ENCODE measurements around the gene C1orf74.

Gene C1orf74

DNA sequence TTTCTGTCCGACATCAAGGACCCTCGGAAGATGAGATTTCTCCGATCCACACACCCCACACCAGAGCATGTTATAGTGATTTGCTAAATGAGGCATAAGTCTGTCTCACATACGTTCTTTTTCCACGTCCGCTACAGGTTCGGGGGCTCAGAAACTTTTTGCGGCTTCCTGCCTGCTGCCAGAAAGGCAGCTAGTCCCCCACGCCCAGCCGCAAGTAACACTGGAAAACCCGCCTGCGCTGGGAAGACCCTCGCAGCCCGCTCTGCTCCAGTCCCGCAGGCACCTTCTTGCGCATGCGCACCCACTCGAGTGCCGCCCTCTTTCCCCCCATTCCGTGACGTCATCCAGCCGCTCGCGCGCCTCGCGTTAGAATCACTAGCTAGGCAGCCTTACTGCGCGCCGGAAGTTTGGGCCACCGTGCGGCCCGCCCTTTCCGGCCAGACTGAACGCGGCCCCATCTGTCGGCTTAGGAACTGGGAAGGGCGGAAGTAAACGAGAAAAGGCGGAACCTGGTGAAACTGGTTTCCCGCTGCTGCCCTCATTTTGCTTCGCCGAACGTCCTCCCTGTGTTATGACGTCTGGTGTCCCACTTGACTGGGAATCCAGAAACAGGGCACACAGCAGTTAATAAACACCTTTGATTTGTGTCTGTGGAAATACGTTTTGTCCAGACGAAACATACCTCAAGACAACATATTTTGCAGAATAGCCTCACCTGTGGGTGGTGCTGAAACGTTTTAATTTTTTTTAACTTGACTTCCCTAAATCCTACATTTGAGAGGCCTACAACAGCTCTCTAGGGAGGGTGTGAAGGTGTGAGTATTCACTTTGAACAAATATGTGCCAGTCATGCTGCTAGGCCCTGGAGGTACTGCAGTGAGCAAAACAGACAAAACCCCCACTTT, at the start of gene C1orf74:
Gene C1orf74 (minus strand): TSS at position 295 of the 905 bp plus-strand sequence. CDS start 925 bp downstream, outside the sequence.
- peak within 1 kb of the TSS; percentile 88 for H3K4me3 Mint-ChIP-seq
- H3K36me3 Mint-ChIP-seq = peaks cover 26% of the 10 kb centered on the region
- H3K27me3 Mint-ChIP-seq = peaks cover 18% of the 10 kb centered on the region
- peaks cover 20% of the 10 kb centered on the region for H3K4me1 Mint-ChIP-seq
- no peaks in the 10 kb centered on the region for H3K9me3 Mint-ChIP-seq
- ATAC-seq = peak; percentile 100
- peak within 1 kb of the TSS; percentile 93 for H3K27ac Mint-ChIP-seq

DNA sequence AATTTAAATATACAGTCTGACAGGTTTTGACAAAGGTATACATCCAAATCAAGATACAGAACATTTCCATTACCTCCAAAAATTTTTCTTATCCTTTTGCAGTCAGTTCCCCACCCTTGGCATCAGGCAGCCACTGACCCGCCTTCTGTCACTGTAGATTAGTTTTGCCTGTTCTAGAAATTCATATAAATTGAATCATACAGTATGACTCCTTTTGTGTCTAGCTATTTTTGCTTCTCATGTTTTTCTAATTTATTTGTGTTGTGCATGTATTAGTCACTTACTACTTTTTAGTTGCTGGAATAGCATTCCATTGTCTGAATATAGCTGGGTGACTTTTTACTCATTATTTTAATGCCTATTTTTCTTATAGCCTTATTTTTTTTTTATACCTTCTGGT, 47.3 kb upstream of the C1orf74 start:
- no peak overlapping the region for H3K27ac Mint-ChIP-seq
- no peaks in the 10 kb centered on the region for H3K27me3 Mint-ChIP-seq
- H3K36me3 Mint-ChIP-seq = peaks cover 61% of the 10 kb centered on the region
- no peak for ATAC-seq
- H3K4me3 Mint-ChIP-seq = no peak overlapping the region
- H3K4me1 Mint-ChIP-seq = peaks cover 60% of the 10 kb centered on the region
- H3K9me3 Mint-ChIP-seq = no peaks in the 10 kb centered on the region

DNA sequence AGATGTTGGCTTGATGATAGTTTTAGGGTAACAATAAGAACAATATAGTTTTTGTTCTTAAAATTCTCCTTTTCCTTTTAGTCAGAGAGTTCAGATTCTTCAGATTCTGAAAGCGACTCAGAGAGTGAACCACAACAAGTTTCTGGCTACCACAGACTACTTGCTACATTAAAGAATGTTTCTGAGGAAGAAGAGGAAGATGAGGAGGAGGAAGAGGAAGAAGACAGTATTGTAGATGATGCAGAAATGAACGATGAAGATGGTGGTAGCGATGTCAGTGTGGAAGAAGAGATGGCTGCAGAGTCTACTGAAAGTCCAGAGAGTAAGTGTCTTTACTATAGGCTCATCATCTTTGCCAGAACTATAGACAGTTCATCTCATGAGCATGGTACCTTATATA, 46.4 kb upstream of the C1orf74 start:
- ATAC-seq = no peak
- H3K9me3 Mint-ChIP-seq = no peaks in the 10 kb centered on the region
- H3K36me3 Mint-ChIP-seq = peaks cover 52% of the 10 kb centered on the region
- H3K27me3 Mint-ChIP-seq = no peaks in the 10 kb centered on the region
- no peak overlapping the region for H3K27ac Mint-ChIP-seq
- H3K4me3 Mint-ChIP-seq = no peak overlapping the region
- H3K4me1 Mint-ChIP-seq = peaks cover 55% of the 10 kb centered on the region

DNA sequence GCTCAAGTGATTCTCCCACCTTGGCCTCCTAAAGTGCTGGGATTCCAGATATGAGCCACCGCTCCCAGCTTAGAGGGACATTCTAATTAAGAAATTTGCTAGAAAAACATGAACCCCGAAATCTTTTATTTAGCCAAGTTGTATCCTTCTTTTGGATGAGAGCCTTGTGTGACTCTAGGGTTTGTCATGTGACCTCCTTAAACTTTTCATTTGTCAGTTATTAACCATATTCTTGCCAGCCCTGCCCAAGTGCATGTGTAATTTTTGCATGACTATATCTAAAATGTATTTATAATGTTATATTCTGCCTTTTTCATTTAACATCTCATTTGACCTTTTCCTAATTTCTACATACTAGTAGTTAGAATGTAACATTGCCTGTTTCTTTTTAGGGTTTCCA, 45.4 kb upstream of the C1orf74 start:
- no peak for ATAC-seq
- Mint-ChIP-seq H3K27me3 (no peaks in the 10 kb centered on the region), H3K4me1 (peaks cover 45% of the 10 kb centered on the region), H3K9me3 (no peaks in the 10 kb centered on the region), H3K4me3 (peak overlapping the region; percentile 51), H3K27ac (no peak overlapping the region), H3K36me3 (peaks cover 42% of the 10 kb centered on the region)

DNA sequence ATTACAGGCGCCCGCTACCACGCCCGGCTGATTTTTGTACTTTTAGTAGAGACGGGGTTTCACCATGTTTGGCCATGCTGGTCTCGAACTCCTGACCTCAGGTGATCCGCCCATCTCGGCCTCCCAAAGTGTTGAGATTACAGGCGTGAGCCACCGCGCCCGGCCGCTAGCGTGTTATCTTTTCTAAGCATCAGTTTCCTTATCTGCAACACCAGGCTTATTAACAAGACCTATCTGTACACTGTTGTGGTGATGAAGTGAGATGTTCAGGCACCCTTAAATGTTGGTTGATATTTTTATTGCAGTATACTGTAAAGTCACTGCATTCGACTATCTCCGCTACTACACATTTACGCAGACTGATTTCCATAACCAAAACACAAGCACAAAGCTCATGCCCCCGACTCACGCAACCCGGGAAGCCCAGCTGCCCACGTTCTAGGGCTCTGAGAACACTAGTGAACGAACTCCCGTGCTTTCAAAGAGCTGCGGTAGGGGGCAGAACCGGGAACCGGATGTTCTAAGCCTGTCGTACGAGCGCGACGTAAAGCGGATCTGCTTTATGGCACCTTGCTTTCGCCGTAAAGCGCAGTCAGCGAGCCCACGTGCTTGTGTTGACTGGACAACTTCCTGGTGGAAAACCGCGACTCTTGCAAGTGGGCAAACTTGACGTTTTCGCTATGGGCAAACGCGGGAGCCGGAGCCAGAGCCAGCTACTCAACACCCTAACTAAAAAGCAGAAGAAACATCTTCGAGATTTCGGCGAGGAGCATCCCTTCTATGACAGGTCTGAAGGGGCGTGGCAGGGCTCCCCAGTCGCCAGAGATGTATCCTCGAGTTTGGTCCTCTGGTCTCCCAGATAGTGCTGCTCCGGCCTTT, 43.3 kb upstream of the C1orf74 start, which contains the start of gene UTP25:
Gene UTP25 (plus strand): TSS at position 589 of the 879 bp plus-strand sequence. CDS start 92 bp downstream, at position 681.
- Mint-ChIP-seq H3K36me3 (peaks cover 21% of the 10 kb centered on the region), H3K27ac (peak within 1 kb of the TSS; percentile 88), H3K4me1 (peaks cover 45% of the 10 kb centered on the region), H3K4me3 (peak within 1 kb of the TSS; percentile 93), H3K27me3 (peaks cover 7% of the 10 kb centered on the region), H3K9me3 (no peaks in the 10 kb centered on the region)
- peak; percentile 96 for ATAC-seq

DNA sequence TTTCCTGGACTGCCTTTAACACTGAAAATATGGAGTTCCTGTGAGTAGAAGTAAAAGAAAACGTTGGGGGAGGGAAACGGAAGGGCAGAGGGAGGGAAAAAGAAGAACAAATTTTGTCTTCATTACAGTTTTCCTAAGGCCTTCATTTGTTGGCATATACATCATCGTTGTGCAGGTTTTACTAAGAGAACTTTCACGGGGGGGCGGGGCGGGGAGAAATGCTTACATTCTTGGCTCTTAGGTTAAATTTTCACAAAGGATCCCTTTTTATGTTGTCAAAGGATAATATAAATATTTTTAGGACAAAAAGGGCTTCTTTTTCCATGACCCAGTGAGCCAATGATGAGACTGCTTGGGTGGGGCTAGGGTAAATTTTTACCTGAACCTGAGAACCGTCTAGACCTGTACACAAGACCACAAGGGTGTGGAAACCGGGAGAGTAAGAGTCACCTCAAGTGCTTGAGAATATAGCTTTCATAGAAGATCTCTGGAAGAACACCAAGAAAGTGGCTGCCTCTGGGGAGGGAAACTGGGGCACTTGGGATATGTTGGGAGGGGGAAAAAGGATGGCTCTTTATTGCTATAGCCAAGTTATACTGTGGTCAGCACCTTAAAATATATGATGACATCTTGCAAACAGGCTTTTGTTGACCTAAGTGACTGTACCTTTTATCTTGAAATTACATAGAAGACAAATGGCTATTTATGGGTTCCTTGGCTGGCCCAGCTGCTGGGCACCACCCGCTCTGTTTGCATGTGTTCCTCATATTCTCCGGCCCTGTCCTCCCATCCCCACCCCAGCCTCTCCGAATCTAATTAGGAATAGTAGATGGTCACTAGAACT, 41.5 kb upstream of the C1orf74 start:
- H3K9me3 Mint-ChIP-seq = no peaks in the 10 kb centered on the region
- no peak overlapping the region for H3K4me3 Mint-ChIP-seq
- H3K27me3 Mint-ChIP-seq = peaks cover 20% of the 10 kb centered on the region
- H3K4me1 Mint-ChIP-seq = peaks cover 43% of the 10 kb centered on the region
- H3K27ac Mint-ChIP-seq = no peak overlapping the region
- ATAC-seq = no peak
- H3K36me3 Mint-ChIP-seq = peaks cover 4% of the 10 kb centered on the region

DNA sequence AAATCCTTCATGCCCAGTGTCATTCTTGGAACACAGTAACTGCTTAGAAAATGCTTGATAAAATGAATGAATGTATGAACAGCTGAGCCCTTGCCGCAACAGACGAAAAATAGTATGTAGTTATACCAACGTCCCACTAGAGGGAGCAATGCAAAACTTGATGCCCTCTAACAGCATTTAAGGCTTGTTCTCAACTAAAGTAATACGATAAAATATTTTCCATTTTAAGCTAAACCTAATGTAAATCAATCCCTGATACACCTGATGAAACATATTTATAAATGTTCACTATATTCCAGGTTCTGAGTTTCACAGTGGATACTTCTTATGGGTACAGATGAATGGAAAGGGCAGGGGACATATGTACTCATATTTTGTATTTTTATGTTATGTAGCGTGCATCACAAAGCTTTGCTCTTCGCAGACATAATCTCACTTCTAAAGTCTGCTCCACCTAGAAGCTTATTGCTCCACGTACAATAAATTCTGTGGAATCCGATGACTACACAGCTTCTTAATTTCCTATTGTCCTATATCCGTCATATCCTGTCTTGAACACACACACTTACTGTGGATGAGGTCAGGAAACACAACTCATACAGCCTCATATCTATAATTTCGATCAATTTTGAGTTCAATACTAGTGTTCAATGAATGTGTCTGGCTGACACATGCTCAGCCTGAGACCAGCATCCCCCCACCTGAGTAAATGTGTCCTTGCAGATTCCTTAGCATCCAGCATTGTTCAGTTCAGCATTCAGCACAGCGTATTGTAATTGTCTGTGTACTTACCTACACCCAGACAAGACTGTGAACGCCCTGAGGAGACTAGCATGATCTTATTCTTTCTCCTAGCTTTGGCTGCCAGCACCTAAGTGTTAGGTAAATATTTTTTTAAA, 39.0 kb upstream of the C1orf74 start:
- H3K4me3 Mint-ChIP-seq = no peak overlapping the region
- H3K27ac Mint-ChIP-seq = peak overlapping the region; percentile 17
- H3K9me3 Mint-ChIP-seq = no peaks in the 10 kb centered on the region

DNA sequence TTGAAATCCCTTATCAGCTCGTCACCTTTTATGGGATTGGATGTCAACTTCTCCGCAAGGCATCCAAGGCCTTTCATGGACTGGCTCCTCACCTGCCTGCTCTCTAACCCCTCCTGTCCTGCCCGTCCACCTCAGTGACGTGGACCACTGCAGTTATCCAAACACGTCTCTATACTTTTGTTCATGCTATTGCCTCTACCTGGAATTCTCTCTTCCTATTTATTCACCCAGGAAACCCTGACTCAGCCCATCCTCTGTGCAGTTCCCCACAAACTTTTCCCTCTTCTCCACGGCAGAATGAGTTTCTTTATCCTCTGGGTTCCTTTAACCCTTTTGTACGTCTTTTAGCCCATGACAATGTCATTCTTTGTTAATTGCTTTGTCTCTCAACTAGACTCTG, 38.3 kb upstream of the C1orf74 start:
- Mint-ChIP-seq H3K27me3 (peaks cover 26% of the 10 kb centered on the region), H3K4me3 (no peak overlapping the region), H3K27ac (peak overlapping the region; percentile 17), H3K9me3 (no peaks in the 10 kb centered on the region), H3K36me3 (no peaks in the 10 kb centered on the region), H3K4me1 (peaks cover 17% of the 10 kb centered on the region)
- no peak for ATAC-seq

More for the DNA sequence above, 39.0 kb upstream of the C1orf74 start:
- H3K36me3 Mint-ChIP-seq = no peaks in the 10 kb centered on the region
- ATAC-seq = no peak
- peaks cover 26% of the 10 kb centered on the region for H3K27me3 Mint-ChIP-seq
- peaks cover 21% of the 10 kb centered on the region for H3K4me1 Mint-ChIP-seq

DNA sequence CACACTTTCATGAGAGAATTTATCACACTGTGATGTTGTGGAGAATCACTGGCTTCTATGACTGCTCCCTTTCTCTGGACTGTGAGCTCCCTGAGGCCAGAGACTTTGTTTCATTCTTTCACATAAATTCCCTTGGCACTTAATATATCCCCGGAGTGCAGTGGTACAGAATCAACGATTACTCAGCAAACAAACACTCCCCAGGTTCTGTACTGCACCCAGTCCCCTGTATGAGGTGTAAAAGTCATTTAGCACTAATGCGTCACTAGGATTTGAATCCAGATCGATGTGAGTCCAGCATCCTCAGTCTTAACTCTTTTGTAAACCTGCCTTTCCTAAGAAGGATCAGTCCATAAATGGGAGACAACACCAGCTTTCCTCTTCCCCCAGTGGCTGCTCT, 36.6 kb upstream of the C1orf74 start:
- H3K27ac Mint-ChIP-seq = no peak overlapping the region
- no peak for ATAC-seq
- H3K4me1 Mint-ChIP-seq = peaks cover 8% of the 10 kb centered on the region
- no peak overlapping the region for H3K4me3 Mint-ChIP-seq
- H3K27me3 Mint-ChIP-seq = peaks cover 26% of the 10 kb centered on the region
- H3K36me3 Mint-ChIP-seq = no peaks in the 10 kb centered on the region
- no peaks in the 10 kb centered on the region for H3K9me3 Mint-ChIP-seq

DNA sequence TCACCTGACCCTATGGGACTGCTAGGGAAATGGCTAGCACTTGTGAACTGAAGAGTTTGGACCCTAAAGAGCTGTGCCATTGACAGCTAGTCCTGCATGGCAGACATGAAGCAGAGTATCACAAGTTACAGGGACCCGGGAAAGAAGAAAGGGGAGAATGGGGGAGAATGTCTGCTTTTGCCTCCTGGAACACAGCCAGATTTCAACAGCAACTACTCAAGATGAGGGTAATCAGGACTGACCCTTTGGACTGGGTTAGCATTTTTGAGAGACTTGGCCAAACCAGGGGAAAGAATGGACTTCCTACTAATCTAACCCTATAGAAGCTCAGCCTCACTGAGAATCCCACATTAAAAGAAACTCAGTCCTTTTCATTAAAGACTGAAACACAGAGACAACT, 34.7 kb upstream of the C1orf74 start:
- Mint-ChIP-seq H3K4me1 (peaks cover 8% of the 10 kb centered on the region), H3K27me3 (peaks cover 26% of the 10 kb centered on the region), H3K9me3 (no peaks in the 10 kb centered on the region), H3K4me3 (no peak overlapping the region), H3K27ac (no peak overlapping the region), H3K36me3 (no peaks in the 10 kb centered on the region)
- no peak for ATAC-seq

DNA sequence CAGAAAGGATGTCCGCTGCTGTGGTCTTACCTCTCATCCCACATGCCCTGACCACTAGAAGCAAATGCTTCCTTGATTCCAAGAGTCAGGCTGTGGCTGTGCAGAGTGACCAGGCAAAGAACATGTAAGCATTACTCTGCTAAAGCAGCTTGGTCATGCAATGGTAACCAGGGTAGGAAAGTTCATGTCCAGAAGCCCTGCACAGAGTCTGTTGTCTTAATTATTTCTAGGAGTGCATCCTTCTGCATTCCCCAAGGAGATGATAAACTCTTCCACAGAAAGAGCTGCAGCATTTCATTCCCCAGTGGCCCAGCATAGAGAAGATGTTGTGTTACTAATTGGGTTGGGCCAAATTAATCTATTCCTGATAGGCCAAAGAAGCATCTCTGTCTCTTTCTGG, 33.3 kb upstream of the C1orf74 start:
- H3K27ac Mint-ChIP-seq = no peak overlapping the region
- no peak for ATAC-seq
- no peaks in the 10 kb centered on the region for H3K36me3 Mint-ChIP-seq
- H3K4me1 Mint-ChIP-seq = peaks cover 2% of the 10 kb centered on the region
- H3K9me3 Mint-ChIP-seq = no peaks in the 10 kb centered on the region
- H3K27me3 Mint-ChIP-seq = peaks cover 20% of the 10 kb centered on the region
- no peak overlapping the region for H3K4me3 Mint-ChIP-seq

DNA sequence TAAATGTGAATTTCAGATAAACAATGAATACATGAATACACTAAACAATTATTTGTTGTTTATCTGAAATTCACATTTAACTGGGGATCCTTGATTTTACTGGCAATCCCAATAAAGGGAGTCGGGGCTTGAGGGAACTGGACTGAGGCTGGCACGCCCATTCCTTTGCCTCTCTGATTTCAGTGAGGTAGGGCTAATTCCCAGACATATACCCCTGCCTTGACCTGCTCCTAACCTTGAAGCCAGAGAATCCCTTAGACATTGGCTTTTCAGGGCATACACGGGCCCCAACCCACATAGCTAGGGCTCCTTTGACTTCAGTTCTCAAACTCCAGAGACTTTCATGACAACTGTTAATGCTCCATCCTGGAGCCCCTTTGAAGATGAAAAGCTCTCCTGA, 32.6 kb upstream of the C1orf74 start:
- Mint-ChIP-seq H3K36me3 (no peaks in the 10 kb centered on the region), H3K4me3 (no peak overlapping the region), H3K4me1 (no peaks in the 10 kb centered on the region), H3K9me3 (no peaks in the 10 kb centered on the region), H3K27ac (no peak overlapping the region), H3K27me3 (peaks cover 15% of the 10 kb centered on the region)
- ATAC-seq = no peak

DNA sequence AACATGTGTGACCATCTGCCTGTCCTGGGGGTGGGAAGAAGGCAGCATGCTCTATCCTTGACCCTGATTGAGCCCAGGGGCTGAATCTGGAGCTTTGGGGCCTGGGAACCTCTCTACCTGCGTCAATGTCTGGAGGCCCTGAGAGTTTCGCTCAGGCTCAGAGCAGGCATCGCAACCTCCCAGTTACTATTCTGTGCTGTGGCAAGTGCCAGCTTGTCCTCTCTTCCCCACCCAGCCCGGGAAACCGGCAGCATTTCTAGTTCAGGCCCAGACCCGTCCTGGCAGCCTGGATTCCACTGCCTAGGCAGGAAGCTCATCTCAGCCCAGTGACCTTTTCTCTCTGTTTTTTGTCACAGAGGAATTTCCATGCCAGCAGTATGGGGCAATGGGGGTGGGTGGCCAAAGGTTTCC, 31.6 kb upstream of the C1orf74 start:
- Mint-ChIP-seq H3K9me3 (no peaks in the 10 kb centered on the region), H3K27me3 (peaks cover 7% of the 10 kb centered on the region), H3K4me3 (no peak overlapping the region), H3K27ac (no peak overlapping the region), H3K36me3 (no peaks in the 10 kb centered on the region), H3K4me1 (no peaks in the 10 kb centered on the region)
- ATAC-seq = no peak

DNA sequence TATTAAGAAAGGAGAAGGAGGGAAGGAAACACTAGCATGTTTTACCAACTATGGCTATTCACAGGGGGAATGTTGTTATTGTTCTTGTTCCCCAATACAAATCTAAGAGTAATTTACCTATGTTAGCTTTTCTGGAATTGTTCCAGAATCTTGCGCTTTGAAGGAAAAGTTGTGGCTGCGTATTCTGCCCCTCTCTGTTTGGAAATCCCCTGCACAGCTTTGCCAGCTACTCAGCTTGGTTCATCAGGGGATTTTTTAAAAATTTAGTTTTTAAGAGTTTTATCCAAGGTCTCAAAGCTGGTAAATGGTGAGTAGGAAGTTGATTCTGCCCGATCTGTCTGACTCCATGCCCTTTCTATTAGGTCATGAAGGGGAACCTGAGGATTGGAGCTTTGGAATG, 31.1 kb upstream of the C1orf74 start:
- Mint-ChIP-seq H3K27me3 (peaks cover 3% of the 10 kb centered on the region), H3K27ac (no peak overlapping the region), H3K36me3 (no peaks in the 10 kb centered on the region), H3K4me3 (no peak overlapping the region), H3K9me3 (no peaks in the 10 kb centered on the region), H3K4me1 (no peaks in the 10 kb centered on the region)
- no peak for ATAC-seq

Data from stimulated activated memory B cell treated with anti-CD40 and anti-IgM and Interleukin-4, amounts not matched to agents 10 μg/mL and 1 μg/mL and 100 μg/mL, for 72 hours (primary cell).